Measurements from ENCODE around the gene PHLDB2.

PHLDB2 gene

GRCh38 chr3:111824351-111824750, 34.7 kb upstream of the PHLDB2 start:
- H3K36me3 ChIP-seq (ENCODE audit: control insufficient read depth, low read depth, low read length) = no peaks in the 10 kb centered on the region

GRCh38 chr3:111827871-111828270, 31.2 kb upstream of the PHLDB2 start:
- no peaks in the 10 kb centered on the region for H3K27me3 ChIP-seq (ENCODE audit: control insufficient read depth, insufficient read depth, low read length)
- no peak overlapping the region for H3K4me3 ChIP-seq (ENCODE audit: low read length)
- no peak overlapping the region for H3K27ac ChIP-seq (ENCODE audit: low read length)
- no peak overlapping the region for H3K9ac ChIP-seq (ENCODE audit: low read length)
- H3K36me3 ChIP-seq (ENCODE audit: control insufficient read depth, low read depth, low read length) = no peaks in the 10 kb centered on the region
- no peaks in the 10 kb centered on the region for H3K4me1 ChIP-seq (ENCODE audit: control insufficient read depth, low read depth, low read length)
- no peaks in the 10 kb centered on the region for H3K9me3 ChIP-seq (ENCODE audit: control insufficient read depth, low read depth, low read length)

More at GRCh38 chr3:111824351-111824750, 34.7 kb upstream of the PHLDB2 start:
- Histone ChIP-seq H3K27me3 (ENCODE audit: control insufficient read depth, insufficient read depth, low read length) (no peaks in the 10 kb centered on the region), H3K4me3 (ENCODE audit: low read length) (no peak overlapping the region), H3K9me3 (ENCODE audit: control insufficient read depth, low read depth, low read length) (no peaks in the 10 kb centered on the region), H3K4me1 (ENCODE audit: control insufficient read depth, low read depth, low read length) (no peaks in the 10 kb centered on the region), H3K9ac (ENCODE audit: low read length) (no peak overlapping the region), H3K27ac (ENCODE audit: low read length) (no peak overlapping the region)

GRCh38 chr3:111828530-111828929, 30.5 kb upstream of the PHLDB2 start:
- Histone ChIP-seq H3K9me3 (ENCODE audit: control insufficient read depth, low read depth, low read length) (no peaks in the 10 kb centered on the region), H3K9ac (ENCODE audit: low read length) (no peak overlapping the region), H3K4me3 (ENCODE audit: low read length) (no peak overlapping the region), H3K36me3 (ENCODE audit: control insufficient read depth, low read depth, low read length) (no peaks in the 10 kb centered on the region), H3K27me3 (ENCODE audit: control insufficient read depth, insufficient read depth, low read length) (no peaks in the 10 kb centered on the region), H3K27ac (ENCODE audit: low read length) (no peak overlapping the region), H3K4me1 (ENCODE audit: control insufficient read depth, low read depth, low read length) (no peaks in the 10 kb centered on the region)

- no peaks in the 10 kb centered on the region for H3K36me3 ChIP-seq (ENCODE audit: control insufficient read depth, low read depth, low read length)
- H3K4me1 ChIP-seq (ENCODE audit: control insufficient read depth, low read depth, low read length) = no peaks in the 10 kb centered on the region
- no peaks in the 10 kb centered on the region for H3K9me3 ChIP-seq (ENCODE audit: control insufficient read depth, low read depth, low read length)
- no peaks in the 10 kb centered on the region for H3K27me3 ChIP-seq (ENCODE audit: control insufficient read depth, insufficient read depth, low read length)
- no peak overlapping the region for H3K9ac ChIP-seq (ENCODE audit: low read length)
- no peak overlapping the region for H3K4me3 ChIP-seq (ENCODE audit: low read length)
- H3K27ac ChIP-seq (ENCODE audit: low read length) = no peak overlapping the region
Measured at GRCh38 chr3:111829023-111829422, 30.0 kb upstream of the PHLDB2 start.

- Histone ChIP-seq H3K27me3 (ENCODE audit: control insufficient read depth, insufficient read depth, low read length) (peaks cover 14% of the 10 kb centered on the region), H3K4me3 (ENCODE audit: low read length) (no peak overlapping the region), H3K27ac (ENCODE audit: low read length) (no peak overlapping the region), H3K4me1 (ENCODE audit: control insufficient read depth, low read depth, low read length) (no peaks in the 10 kb centered on the region), H3K36me3 (ENCODE audit: control insufficient read depth, low read depth, low read length) (no peaks in the 10 kb centered on the region), H3K9ac (ENCODE audit: low read length) (no peak overlapping the region), H3K9me3 (ENCODE audit: control insufficient read depth, low read depth, low read length) (no peaks in the 10 kb centered on the region)
Measured at GRCh38 chr3:111831840-111832239, 27.2 kb upstream of the PHLDB2 start.

GRCh38 chr3:111837112-111837511, 22.0 kb upstream of the PHLDB2 start:
- Histone ChIP-seq H3K27me3 (ENCODE audit: control insufficient read depth, insufficient read depth, low read length) (peaks cover 23% of the 10 kb centered on the region), H3K4me3 (ENCODE audit: low read length) (no peak overlapping the region), H3K9ac (ENCODE audit: low read length) (no peak overlapping the region), H3K36me3 (ENCODE audit: control insufficient read depth, low read depth, low read length) (no peaks in the 10 kb centered on the region), H3K9me3 (ENCODE audit: control insufficient read depth, low read depth, low read length) (no peaks in the 10 kb centered on the region), H3K27ac (ENCODE audit: low read length) (no peak overlapping the region), H3K4me1 (ENCODE audit: control insufficient read depth, low read depth, low read length) (no peaks in the 10 kb centered on the region)

- Histone ChIP-seq H3K27me3 (ENCODE audit: control insufficient read depth, insufficient read depth, low read length) (peaks cover 23% of the 10 kb centered on the region), H3K36me3 (ENCODE audit: control insufficient read depth, low read depth, low read length) (no peaks in the 10 kb centered on the region), H3K27ac (ENCODE audit: low read length) (no peak overlapping the region), H3K4me1 (ENCODE audit: control insufficient read depth, low read depth, low read length) (no peaks in the 10 kb centered on the region), H3K4me3 (ENCODE audit: low read length) (no peak overlapping the region), H3K9me3 (ENCODE audit: control insufficient read depth, low read depth, low read length) (no peaks in the 10 kb centered on the region), H3K9ac (ENCODE audit: low read length) (no peak overlapping the region)
Measured at GRCh38 chr3:111838133-111838532, 20.9 kb upstream of the PHLDB2 start.

GRCh38 chr3:111846039-111846438, 13.0 kb upstream of the PHLDB2 start:
- Histone ChIP-seq H3K4me3 (ENCODE audit: low read length) (no peak overlapping the region), H3K9ac (ENCODE audit: low read length) (no peak overlapping the region), H3K9me3 (ENCODE audit: control insufficient read depth, low read depth, low read length) (no peaks in the 10 kb centered on the region), H3K27ac (ENCODE audit: low read length) (no peak overlapping the region), H3K4me1 (ENCODE audit: control insufficient read depth, low read depth, low read length) (no peaks in the 10 kb centered on the region), H3K27me3 (ENCODE audit: control insufficient read depth, insufficient read depth, low read length) (no peaks in the 10 kb centered on the region), H3K36me3 (ENCODE audit: control insufficient read depth, low read depth, low read length) (no peaks in the 10 kb centered on the region)

- Histone ChIP-seq H3K4me1 (ENCODE audit: control insufficient read depth, low read depth, low read length) (no peaks in the 10 kb centered on the region), H3K9ac (ENCODE audit: low read length) (no peak overlapping the region), H3K9me3 (ENCODE audit: control insufficient read depth, low read depth, low read length) (no peaks in the 10 kb centered on the region), H3K27ac (ENCODE audit: low read length) (no peak overlapping the region), H3K27me3 (ENCODE audit: control insufficient read depth, insufficient read depth, low read length) (no peaks in the 10 kb centered on the region), H3K4me3 (ENCODE audit: low read length) (no peak overlapping the region), H3K36me3 (ENCODE audit: control insufficient read depth, low read depth, low read length) (no peaks in the 10 kb centered on the region)
Measured at GRCh38 chr3:111846717-111847116, 12.3 kb upstream of the PHLDB2 start.

GRCh38 chr3:111848283-111848682, 10.8 kb upstream of the PHLDB2 start:
- H3K27me3 ChIP-seq (ENCODE audit: control insufficient read depth, insufficient read depth, low read length) = no peaks in the 10 kb centered on the region
- H3K4me3 ChIP-seq (ENCODE audit: low read length) = no peak overlapping the region
- H3K9ac ChIP-seq (ENCODE audit: low read length) = no peak overlapping the region
- no peaks in the 10 kb centered on the region for H3K9me3 ChIP-seq (ENCODE audit: control insufficient read depth, low read depth, low read length)
- H3K36me3 ChIP-seq (ENCODE audit: control insufficient read depth, low read depth, low read length) = no peaks in the 10 kb centered on the region
- H3K27ac ChIP-seq (ENCODE audit: low read length) = no peak overlapping the region
- H3K4me1 ChIP-seq (ENCODE audit: control insufficient read depth, low read depth, low read length) = no peaks in the 10 kb centered on the region

- no peaks in the 10 kb centered on the region for H3K36me3 ChIP-seq (ENCODE audit: control insufficient read depth, low read depth, low read length)
- H3K27me3 ChIP-seq (ENCODE audit: control insufficient read depth, insufficient read depth, low read length) = no peaks in the 10 kb centered on the region
- no peak overlapping the region for H3K4me3 ChIP-seq (ENCODE audit: low read length)
- no peaks in the 10 kb centered on the region for H3K9me3 ChIP-seq (ENCODE audit: control insufficient read depth, low read depth, low read length)
- H3K9ac ChIP-seq (ENCODE audit: low read length) = no peak overlapping the region
- H3K27ac ChIP-seq (ENCODE audit: low read length) = no peak overlapping the region
- H3K4me1 ChIP-seq (ENCODE audit: control insufficient read depth, low read depth, low read length) = no peaks in the 10 kb centered on the region
Measured at GRCh38 chr3:111848778-111849177, 10.3 kb upstream of the PHLDB2 start.

- Histone ChIP-seq H3K4me3 (ENCODE audit: low read length) (no peak overlapping the region), H3K36me3 (ENCODE audit: control insufficient read depth, low read depth, low read length) (no peaks in the 10 kb centered on the region), H3K4me1 (ENCODE audit: control insufficient read depth, low read depth, low read length) (peaks cover 6% of the 10 kb centered on the region), H3K27me3 (ENCODE audit: control insufficient read depth, insufficient read depth, low read length) (no peaks in the 10 kb centered on the region), H3K27ac (ENCODE audit: low read length) (no peak overlapping the region), H3K9me3 (ENCODE audit: control insufficient read depth, low read depth, low read length) (no peaks in the 10 kb centered on the region), H3K9ac (ENCODE audit: low read length) (no peak overlapping the region)
Measured at GRCh38 chr3:111850537-111850936, 8.5 kb upstream of the PHLDB2 start.
